Measurements from ENCODE around the gene ZNF750.

ZNF750 gene

DNA sequence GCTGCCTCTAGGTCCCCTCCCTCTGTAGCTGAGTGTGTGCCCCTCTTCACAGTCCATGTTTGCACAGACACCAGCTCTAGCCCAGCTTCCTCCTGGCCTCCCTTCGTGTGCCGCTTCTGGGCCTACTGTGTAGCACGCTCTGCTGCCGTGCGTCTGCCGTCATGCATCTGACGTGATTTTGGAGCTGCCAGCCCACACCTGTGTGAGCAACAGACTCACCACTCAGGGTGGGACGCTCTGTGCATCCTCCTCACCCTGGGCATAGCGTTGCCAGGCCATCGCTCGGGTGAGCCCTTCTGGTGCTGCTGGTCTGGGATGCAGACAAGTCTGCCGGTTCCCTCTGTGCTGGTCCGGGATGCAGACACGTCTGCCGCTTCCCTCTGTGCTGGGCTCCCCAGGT is 39.4 kb upstream of the ZNF750 start:
- H3K36me3 ChIP-seq, result no peaks in the 10 kb centered on the region
- no peaks in the 10 kb centered on the region for H3K27me3 ChIP-seq
- no peak overlapping the region for H3K4me3 ChIP-seq (ENCODE audit: low read depth in 1 of 2, low read length in 1 of 2)
- H3K4me1 ChIP-seq (ENCODE audit: control insufficient read depth in 1 of 2, insufficient read depth in 1 of 2, low read depth in 1 of 2, low read length in 1 of 2), result peaks cover 58 to 65% of the 10 kb centered on the region in 2 experiments
- H3K27ac ChIP-seq, result no peak overlapping the region
- TF ChIP-seq, protein P1, sequence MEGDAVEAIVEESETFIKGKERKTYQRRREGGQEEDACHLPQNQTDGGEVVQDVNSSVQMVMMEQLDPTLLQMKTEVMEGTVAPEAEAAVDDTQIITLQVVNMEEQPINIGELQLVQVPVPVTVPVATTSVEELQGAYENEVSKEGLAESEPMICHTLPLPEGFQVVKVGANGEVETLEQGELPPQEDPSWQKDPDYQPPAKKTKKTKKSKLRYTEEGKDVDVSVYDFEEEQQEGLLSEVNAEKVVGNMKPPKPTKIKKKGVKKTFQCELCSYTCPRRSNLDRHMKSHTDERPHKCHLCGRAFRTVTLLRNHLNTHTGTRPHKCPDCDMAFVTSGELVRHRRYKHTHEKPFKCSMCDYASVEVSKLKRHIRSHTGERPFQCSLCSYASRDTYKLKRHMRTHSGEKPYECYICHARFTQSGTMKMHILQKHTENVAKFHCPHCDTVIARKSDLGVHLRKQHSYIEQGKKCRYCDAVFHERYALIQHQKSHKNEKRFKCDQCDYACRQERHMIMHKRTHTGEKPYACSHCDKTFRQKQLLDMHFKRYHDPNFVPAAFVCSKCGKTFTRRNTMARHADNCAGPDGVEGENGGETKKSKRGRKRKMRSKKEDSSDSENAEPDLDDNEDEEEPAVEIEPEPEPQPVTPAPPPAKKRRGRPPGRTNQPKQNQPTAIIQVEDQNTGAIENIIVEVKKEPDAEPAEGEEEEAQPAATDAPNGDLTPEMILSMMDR (IDR thresholded peaks at IDR 0.05), result no peak
- H3K9me3 ChIP-seq, result no peaks in the 10 kb centered on the region

DNA sequence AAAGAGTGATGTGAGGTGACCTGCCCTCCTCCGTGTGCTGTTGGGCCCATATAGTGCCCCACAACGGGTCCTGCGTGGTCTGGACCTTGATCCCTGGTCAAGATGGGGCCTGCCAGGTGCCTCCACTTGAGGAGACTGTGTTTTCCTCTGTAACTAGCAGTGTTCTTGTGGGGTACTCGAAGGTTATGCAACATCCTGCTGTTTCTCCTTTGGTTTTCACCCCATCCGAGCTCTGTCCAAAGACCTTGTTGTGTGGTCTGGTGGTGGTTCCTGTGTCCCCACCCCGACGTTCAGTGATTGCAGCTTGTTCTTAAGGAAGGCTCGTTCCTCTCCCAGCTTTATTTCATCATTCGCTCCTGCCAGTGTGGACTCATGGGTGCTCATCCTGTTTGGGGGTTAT is 38.7 kb upstream of the ZNF750 start:
- Histone ChIP-seq H3K4me1 (ENCODE audit: control insufficient read depth in 1 of 2, insufficient read depth in 1 of 2, low read depth in 1 of 2, low read length in 1 of 2) (peaks cover 62 to 72% of the 10 kb centered on the region in 2 experiments), H3K36me3 (no peaks in the 10 kb centered on the region), H3K27me3 (no peaks in the 10 kb centered on the region), H3K4me3 (ENCODE audit: low read depth in 1 of 2, low read length in 1 of 2) (no peak overlapping the region), H3K27ac (peak overlapping the region; percentile 56), H3K9me3 (no peaks in the 10 kb centered on the region)
- TF ChIP-seq, protein P1 (IDR thresholded peaks at IDR 0.05), result no peak

DNA sequence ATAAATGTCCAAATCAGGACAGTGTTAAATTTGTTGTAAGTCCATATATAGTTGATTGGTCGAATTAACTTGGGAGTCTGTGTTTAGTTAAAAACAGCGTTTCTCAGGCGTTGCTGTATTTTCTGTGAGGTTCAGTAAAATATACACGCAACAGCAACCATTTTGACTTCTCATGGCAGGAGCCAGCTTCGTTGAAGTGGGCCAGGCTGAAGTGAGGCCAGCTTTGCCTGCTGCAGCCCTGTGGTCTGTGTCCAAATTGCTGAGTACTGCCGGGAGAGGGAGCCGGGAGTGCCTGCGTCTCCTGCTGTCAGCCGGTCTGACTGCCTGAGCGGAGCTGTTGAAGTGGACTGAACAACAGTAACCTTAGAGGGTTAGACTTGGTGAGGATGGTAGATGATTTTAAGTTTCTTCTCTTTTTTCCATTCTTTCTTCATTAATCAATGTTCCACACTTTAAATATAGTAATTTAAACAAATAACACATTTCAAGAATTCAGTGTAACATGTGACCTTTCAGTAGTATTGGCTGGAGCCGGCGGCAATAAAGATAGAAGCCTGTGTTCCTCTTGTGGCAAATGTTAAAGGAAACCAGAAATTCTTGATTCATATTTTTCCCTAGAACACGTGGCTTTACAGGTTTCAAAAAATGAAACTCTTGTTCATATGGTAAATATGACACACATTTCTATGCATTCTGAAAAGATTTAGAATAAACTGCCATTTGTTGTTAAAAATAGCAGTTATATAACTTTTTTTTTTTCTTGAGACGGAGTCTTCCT is 37.0 kb upstream of the ZNF750 start:
- peaks cover 62% of the 10 kb centered on the region in 2 experiments for H3K4me1 ChIP-seq (ENCODE audit: control insufficient read depth in 1 of 2, insufficient read depth in 1 of 2, low read depth in 1 of 2, low read length in 1 of 2)
- no peaks in the 10 kb centered on the region for H3K9me3 ChIP-seq
- TF ChIP-seq, protein P1 (IDR thresholded peaks at IDR 0.05), result no peak
- no peaks in the 10 kb centered on the region for H3K27me3 ChIP-seq
- peaks cover 5% of the 10 kb centered on the region for H3K36me3 ChIP-seq
- peak overlapping the region; percentile 88 for H3K27ac ChIP-seq
- peak overlapping the region in 1 of 2 experiments; percentile 51 for H3K4me3 ChIP-seq (ENCODE audit: low read depth in 1 of 2, low read length in 1 of 2)

DNA sequence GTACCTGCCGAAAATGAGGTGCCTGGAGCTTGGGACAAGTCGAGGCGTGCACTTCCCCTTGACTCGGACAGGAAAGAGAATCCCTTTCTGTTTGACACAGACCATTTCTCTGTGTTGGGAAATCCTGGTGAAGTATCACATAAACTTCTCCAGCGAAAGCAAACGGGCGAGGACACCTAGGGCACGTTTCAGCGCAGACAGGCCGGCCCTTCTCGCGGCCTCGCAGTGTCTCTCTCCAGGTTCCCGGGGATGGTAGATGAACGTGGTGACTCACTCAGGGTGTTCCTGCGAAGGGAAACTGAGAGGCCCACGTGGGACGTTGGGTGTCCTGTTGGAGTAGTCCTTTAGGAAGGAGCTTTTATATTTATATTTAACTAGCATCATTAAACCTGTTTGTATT is 36.3 kb upstream of the ZNF750 start:
- peaks cover 12% of the 10 kb centered on the region for H3K36me3 ChIP-seq
- no peaks in the 10 kb centered on the region for H3K27me3 ChIP-seq
- TF ChIP-seq, protein P1 (IDR thresholded peaks at IDR 0.05), result no peak
- H3K27ac ChIP-seq, result peak overlapping the region; percentile 88
- no peaks in the 10 kb centered on the region for H3K9me3 ChIP-seq
- peak overlapping the region; percentile 44 to 51 for H3K4me3 ChIP-seq (ENCODE audit: low read depth in 1 of 2, low read length in 1 of 2)
- peaks cover 62% of the 10 kb centered on the region in 2 experiments for H3K4me1 ChIP-seq (ENCODE audit: control insufficient read depth in 1 of 2, insufficient read depth in 1 of 2, low read depth in 1 of 2, low read length in 1 of 2)

DNA sequence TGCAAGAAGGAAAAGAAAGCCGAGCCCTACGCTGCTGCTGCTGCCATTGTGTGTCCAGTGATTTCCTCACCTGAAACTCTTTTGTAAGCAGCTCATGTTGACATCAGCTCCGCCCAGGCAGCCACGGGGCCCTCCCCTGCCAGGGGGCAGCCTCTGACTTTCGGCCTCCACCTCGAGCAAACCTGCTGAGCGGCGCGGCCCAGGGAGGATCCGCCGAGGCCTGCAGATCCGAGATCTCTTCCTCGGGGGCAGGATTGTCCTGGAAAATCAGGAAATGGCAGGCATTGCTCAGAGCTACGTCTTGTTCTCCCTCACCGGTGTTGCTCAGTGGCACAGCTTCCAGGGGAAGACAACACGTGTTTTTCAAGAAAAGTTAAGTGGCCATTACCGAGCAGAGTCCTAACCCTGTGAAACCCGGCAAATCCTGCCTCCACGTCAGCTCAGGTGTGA is 35.6 kb upstream of the ZNF750 start:
- peaks cover 62% of the 10 kb centered on the region in 2 experiments for H3K4me1 ChIP-seq (ENCODE audit: control insufficient read depth in 1 of 2, insufficient read depth in 1 of 2, low read depth in 1 of 2, low read length in 1 of 2)
- H3K9me3 ChIP-seq, result no peaks in the 10 kb centered on the region
- peak overlapping the region; percentile 88 for H3K27ac ChIP-seq
- H3K4me3 ChIP-seq (ENCODE audit: low read depth in 1 of 2, low read length in 1 of 2), result peak overlapping the region; percentile 44 to 51
- peaks cover 19% of the 10 kb centered on the region for H3K36me3 ChIP-seq
- H3K27me3 ChIP-seq, result no peaks in the 10 kb centered on the region
- TF ChIP-seq, protein P1 (IDR thresholded peaks at IDR 0.05), result no peak
